Stomach (tissue), 4 donors: ENCODE data around the gene FOXN3.

Experiments
- CTCF ChIP-seq, 7 experiments: fragments of 450-650 bp in 4 of 7; fragments of 200-600 bp in 3 of 7; sonication (generic) in 3 of 7; IDR thresholded peaks; one replicate each; pipeline ENCODE4 v1.5.1; 2016 to 2019; ENCODE audit warnings: antibody characterized with exemption in 7 of 7, control low read depth in 2 of 7, mild to moderate bottlenecking in 1 of 7
- EP300 ChIP-seq: sonication (generic); formaldehyde crosslinking; IDR thresholded peaks from one replicate; pipeline ENCODE4 v1.6.1; 2017; ENCODE audit warnings: antibody characterized with exemption
- POLR2A ChIP-seq, 4 donors: fragments of 450-650 bp; IDR thresholded peaks; one replicate each; pipeline ENCODE4 v1.6.1; 2016; ENCODE audit warnings: antibody characterized with exemption in 4 of 4, control low read depth in 2 of 4, mild to moderate bottlenecking in 1 of 4, moderate library complexity in 1 of 4
- POLR2AphosphoS5 ChIP-seq, 3 donors: sonication (generic); formaldehyde crosslinking; IDR thresholded peaks; one replicate each; pipeline ENCODE4 v1.6.1; 2016; ENCODE audit warnings: antibody characterized with exemption in 3 of 3

- TF ChIP-seq POLR2A (IDR thresholded peaks at IDR 0.05) = no peak
- TF ChIP-seq CTCF (IDR thresholded peaks at IDR 0.05) = no peak
- no peak for TF ChIP-seq EP300
- TF ChIP-seq POLR2AphosphoS5 (IDR thresholded peaks at IDR 0.05) = no peak
These were observed 245.4 kb downstream of the FOXN3 start for GRCh38 chr14:89171628-89172027.
